PC-9 (cell line): ENCODE measurements around the gene PIK3R2.

Source experiments
- CTCF ChIP-seq: fragments of 200-600 bp; sonication (generic); conservative IDR thresholded peaks from 2 replicates; pipeline ENCODE4 v1.6.1; 2017; ENCODE audit warnings: mixed run types, antibody characterized with exemption, mild to moderate bottlenecking, moderate library complexity
- EZH2 ChIP-seq: fragments of 200-600 bp; sonication (generic); IDR thresholded peaks from 2 replicates; pipeline ENCODE4 v1.8.0; 2017; ENCODE audit warnings: antibody characterized with exemption, low read depth

GRCh38 chr19:18149596-18149975 is 3.4 kb upstream of the PIK3R2 start:
- TF ChIP-seq EZH2 (no peak), CTCF (no peak)
